GM12801 (cell line): ENCODE measurements around the gene CIAPIN1.

Source experiments
- TF ChIP-seq, protein P1 (sequence below): IDR thresholded peaks from one replicate; pipeline ENCODE4 v1.5.1; 2011; ENCODE audit warnings: control low read depth; ENCODE audit not compliant: insufficient read length; ENCODE audit errors: extremely low read depth

CIAPIN1 gene

DNA sequence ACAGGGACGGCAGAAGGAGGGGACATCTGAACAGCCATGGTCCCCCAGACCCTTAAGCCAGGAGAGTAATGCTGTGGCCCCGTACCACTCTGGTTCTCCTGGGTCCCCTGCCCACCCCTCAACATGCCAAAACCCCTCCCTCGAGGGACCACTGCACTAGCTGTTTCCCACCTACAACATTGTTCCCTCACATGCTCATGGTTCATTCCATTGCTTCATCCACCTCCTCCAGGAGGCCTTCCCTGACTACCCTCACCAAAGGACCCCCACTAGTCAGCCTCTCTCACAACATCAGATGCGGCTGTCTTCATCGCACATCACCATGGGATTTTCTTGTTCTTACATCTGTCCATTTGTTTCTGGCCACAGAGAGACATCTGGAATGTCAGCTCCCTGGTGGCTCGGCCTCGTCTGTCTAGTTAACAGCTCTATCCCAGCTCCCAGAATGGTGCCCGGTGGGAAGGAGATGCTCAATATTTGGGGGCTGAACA lies 37.4 kb upstream of the CIAPIN1 start:
- TF ChIP-seq, protein P1, sequence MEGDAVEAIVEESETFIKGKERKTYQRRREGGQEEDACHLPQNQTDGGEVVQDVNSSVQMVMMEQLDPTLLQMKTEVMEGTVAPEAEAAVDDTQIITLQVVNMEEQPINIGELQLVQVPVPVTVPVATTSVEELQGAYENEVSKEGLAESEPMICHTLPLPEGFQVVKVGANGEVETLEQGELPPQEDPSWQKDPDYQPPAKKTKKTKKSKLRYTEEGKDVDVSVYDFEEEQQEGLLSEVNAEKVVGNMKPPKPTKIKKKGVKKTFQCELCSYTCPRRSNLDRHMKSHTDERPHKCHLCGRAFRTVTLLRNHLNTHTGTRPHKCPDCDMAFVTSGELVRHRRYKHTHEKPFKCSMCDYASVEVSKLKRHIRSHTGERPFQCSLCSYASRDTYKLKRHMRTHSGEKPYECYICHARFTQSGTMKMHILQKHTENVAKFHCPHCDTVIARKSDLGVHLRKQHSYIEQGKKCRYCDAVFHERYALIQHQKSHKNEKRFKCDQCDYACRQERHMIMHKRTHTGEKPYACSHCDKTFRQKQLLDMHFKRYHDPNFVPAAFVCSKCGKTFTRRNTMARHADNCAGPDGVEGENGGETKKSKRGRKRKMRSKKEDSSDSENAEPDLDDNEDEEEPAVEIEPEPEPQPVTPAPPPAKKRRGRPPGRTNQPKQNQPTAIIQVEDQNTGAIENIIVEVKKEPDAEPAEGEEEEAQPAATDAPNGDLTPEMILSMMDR = no peak

DNA sequence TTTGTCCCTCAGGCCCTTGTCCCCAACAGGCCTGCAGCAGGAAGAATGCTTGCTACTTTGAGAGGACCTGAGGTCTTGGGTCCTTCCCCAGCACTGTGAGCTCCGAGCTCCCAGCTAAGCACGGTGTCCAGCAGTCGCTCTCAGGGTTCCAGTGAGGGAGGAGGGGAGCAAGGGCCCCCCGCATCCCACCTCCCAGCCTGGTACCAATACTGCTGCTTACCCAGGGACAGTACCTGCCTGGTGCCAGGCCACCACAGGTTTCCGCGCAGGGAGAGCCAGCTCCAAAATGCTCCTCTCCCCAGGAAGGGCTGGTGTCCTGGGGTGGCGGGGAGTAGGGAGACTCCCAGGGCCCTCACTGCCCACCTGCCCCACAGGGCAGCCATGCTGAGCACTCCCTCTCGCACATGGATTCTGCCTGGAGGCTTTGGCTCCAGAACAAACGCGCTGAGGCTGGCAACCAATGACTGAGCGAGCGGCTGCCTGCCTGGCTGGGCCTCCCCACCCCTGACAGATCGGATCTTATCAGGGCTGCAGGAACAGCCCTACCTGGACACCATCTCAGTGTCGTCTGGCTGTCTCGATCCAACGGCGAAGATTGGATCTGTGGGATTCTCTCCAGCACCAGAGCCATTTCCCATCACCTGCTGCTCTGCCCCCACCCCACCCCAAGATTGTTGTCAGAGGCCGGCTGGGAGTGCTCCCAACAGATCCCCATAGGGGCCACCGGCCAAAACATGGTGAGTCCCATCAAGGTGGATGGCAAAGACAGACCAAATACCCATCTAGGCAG lies 36.7 kb upstream of the CIAPIN1 start:
- TF ChIP-seq, protein P1 = no peak

DNA sequence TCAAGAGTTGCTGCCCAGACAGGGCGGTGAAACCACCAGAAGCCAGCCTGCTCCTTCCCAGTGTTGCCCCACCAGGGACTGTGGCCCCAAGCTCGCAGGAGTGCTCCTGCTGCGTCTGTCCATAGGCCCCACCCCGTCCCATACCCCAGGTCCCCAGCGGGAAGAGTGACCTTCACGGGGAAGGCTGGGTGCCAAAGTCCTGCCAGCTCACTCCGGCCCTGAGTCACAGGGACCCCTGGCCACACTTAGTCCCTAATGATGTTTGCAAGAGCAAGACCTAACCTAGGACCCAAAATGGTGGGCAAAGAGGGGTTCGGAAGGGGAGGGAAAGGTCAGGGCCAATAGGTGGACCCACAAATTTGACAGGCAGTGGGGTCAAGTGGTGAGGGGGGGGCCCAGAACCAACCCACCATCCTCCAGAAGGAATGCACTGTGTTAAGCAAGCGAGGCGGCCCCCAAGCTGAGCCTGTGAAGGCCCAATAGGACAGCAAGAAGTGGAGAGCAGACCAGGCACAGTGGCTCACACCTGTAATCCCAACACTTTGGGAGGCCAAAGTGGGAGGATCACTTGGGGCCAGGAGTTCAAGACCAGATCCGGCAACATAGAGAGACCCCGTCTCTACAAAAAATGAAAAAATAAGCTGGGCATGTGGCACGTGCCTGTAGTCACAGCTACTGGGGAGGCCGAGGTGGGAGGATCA lies 35.8 kb upstream of the CIAPIN1 start:
- TF ChIP-seq, protein P1 = no peak

DNA sequence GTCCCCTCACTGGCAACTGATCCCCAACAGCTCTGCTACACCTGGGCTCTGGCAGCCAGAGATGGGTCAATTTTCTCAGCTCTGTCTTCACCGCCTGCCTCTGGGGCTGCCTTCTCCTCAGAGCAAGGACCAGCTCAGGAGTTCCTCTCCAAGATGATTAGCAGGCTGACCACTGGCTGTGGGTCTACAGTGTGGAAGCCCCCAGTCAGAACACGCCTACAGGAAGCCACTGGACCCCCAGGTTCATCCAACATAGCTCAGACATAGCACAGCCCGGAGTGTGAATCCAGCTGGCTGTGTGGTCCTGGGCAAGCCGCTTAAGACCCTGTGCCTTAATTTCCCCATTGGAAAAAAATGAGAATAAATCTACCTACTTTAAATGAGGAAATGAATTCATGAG lies 34.2 kb upstream of the CIAPIN1 start:
- TF ChIP-seq, protein P1 = no peak

DNA sequence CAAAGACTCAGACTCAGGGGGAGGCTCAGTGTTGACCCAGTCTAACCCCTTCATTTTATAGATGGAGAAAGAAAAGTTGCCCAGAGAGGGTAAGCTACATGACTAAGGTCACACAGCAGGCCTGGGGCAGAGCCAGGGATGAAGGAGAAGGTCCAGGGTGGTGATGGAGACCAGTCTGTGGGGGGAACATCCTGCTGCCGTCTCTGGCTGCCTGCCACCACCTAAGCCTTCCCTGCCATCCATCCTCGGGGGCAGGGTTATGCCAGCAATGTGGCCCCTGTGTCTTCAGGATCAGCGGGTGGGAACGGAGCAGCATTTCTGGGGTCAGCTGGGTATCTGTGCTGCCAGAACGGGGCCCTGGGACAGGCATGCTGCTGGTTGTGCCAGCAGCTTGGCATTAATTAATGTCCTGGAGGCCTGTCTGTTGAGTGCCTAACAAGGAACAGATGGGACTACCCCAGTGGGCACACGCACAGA lies 33.6 kb upstream of the CIAPIN1 start:
- TF ChIP-seq, protein P1 = no peak

DNA sequence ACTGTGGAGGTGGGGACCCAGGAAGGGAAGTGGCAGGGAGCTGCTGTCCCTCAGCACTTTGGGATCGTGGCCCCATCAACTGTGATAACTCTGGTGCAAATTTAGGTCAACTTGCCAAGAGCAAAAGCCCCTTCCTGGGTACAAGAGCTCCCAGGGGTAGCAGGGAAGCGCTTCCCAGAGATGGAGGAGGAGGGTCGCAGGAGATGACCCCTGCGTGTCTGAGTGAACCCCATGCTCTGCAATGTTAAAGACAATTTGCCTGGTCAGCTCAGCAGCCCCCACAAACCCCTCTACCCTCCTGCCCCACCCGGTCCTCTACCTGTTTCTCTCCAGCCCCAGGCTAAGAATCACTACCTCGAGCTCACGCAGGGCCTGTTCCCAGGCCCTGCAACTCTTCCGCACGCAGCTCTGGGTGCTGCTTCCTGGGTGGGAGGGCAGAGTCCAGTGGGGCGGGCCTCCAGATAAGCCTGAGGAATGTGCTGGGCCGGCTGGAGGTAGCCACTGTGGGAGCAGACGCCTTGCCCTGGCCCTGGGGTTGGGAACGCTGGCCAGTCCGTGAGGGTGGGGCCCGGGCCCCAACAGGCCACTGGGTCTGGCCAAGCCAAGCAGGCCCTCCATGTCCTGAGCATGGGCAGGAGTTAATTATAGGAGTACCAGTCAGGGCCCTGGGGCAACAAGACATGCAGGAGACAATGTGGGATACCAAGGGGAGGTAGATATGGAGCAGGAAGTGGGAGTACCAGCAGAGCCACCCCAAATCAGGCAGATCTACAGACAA lies 33.0 kb upstream of the CIAPIN1 start:
- TF ChIP-seq, protein P1 = no peak

DNA sequence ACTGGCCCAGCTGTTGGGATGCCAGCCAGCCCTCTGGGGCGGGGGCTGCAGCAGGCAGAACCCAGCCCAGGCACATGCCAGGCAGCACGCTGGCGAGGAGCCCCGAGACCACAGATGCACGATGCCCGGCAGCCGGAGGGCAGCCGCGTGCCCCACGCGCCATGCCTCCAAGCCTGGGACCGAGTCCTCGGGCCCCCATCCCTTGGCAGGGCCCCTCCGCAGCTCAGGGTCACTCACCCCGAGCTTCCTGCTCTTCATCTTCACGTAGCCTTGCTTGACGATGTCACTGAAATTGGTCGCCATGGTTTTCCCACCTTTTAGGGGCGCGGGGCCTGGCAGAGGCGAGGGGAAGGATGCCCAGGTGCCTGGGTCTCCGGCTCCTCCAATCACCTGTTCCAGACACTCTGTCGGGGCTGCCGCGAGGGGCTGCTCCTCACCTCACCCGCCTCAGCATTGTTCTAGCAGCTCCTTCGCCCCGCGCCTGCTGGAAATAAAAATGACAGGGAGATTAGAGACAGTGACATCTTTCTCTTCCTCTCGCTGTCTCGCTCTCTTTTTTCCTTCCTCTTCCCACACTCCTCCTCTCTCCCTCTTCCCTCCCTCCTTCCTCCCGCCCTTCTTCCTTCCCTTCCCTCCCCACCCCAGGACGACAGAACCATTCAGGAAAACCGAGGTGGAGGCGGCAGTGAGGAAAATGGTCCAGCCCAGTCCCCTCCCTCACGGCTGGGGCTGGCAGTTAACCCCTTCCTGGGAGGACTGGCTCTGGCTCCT lies 32.2 kb upstream of the CIAPIN1 start:
- TF ChIP-seq, protein P1 = no peak
